ENCODE data around the gene ASTN2.

DNA sequence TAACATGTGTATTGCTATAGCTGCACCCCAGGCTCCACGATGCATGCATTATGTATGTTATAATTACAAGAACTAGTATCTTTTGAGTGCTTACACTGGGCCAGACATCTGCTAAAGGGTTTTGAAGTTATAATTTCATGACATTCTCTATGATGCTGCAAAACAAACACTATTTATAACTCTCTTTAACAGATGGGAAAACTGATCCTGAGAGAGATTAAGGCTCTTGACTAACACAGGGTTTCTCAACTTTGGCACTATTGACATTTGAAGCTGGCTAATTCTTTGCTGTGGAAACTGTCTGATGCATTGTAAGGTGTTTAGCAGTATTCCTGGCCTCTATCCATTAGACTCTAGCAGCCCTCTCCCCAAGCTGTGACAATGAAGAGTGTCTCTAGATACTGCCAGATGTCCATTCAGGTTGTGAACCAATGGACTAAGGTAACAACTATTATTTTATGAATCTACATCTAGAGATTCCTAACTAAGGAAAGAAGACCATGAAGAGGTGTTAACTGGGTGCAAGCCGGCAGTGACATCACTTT, 258.6 kb downstream of the ASTN2 start:
- TF ChIP-seq POLR2A (IDR thresholded peaks at IDR 0.05) (no peak), POLR2AphosphoS5 (IDR thresholded peaks at IDR 0.05) (no peak)
- TF ChIP-seq, protein P1, sequence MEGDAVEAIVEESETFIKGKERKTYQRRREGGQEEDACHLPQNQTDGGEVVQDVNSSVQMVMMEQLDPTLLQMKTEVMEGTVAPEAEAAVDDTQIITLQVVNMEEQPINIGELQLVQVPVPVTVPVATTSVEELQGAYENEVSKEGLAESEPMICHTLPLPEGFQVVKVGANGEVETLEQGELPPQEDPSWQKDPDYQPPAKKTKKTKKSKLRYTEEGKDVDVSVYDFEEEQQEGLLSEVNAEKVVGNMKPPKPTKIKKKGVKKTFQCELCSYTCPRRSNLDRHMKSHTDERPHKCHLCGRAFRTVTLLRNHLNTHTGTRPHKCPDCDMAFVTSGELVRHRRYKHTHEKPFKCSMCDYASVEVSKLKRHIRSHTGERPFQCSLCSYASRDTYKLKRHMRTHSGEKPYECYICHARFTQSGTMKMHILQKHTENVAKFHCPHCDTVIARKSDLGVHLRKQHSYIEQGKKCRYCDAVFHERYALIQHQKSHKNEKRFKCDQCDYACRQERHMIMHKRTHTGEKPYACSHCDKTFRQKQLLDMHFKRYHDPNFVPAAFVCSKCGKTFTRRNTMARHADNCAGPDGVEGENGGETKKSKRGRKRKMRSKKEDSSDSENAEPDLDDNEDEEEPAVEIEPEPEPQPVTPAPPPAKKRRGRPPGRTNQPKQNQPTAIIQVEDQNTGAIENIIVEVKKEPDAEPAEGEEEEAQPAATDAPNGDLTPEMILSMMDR (IDR thresholded peaks at IDR 0.05 in 8 of 11, conservative IDR thresholded peaks at IDR 0.05 in 3 of 11) = no peak

Measured in spleen (tissue), 7 donors.